LNCaP clone FGC (cell line): ENCODE measurements around the gene NECAB3.

Experiments
- DNase-seq: peaks from one replicate; pipeline ENCODE4 v3.0.0-alpha.2; 2011; ENCODE audit warnings: low read depth
- H3K4me3 ChIP-seq: 2 replicates; pipeline ENCODE4 v1.5.1; 2011; ENCODE audit warnings: mild to moderate bottlenecking, low read depth, low read length, control low read depth
- TF ChIP-seq, protein P1 (sequence below): IDR thresholded peaks from 2 replicates; pipeline ENCODE4 v1.5.1; 2012; ENCODE audit warnings: mild to moderate bottlenecking; ENCODE audit not compliant: control insufficient read depth, insufficient read depth; ENCODE audit errors: extremely low read depth

The NECAB3 gene

DNA sequence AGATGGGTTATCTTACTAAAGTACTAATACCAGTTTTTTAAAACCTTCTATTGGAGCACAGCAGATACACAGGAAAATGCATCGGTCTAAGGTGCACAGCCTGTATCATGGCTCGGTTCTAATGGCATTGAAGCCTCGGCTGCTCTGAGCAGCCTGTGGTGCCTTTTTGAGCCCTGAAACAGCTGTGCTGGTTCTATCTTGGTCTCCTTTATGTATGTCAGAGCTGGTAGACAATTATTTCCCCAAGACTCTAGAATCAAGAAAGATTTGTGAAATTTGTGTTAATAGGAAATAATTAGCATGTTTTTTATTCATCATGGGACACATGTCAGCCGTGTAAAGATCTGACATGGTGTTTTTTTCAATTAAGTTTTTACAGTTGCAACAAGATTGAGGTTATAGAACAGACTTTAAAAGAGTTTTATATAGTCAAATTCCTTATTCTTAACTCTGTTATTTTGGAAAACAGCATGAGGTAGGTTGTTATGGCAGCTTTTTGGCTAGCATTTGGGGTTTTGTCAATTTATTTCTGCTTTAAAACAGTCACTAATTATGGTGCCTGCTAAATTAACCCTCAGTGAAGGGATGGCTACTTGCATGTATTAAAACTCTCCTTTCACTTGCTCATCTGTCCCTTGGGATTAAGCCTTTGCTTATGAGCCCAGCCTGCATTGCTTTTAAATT, 52.4 kb downstream of the NECAB3 start:
- no peak overlapping the region for H3K4me3 ChIP-seq
- DNase-seq = no peak
- TF ChIP-seq, protein P1, sequence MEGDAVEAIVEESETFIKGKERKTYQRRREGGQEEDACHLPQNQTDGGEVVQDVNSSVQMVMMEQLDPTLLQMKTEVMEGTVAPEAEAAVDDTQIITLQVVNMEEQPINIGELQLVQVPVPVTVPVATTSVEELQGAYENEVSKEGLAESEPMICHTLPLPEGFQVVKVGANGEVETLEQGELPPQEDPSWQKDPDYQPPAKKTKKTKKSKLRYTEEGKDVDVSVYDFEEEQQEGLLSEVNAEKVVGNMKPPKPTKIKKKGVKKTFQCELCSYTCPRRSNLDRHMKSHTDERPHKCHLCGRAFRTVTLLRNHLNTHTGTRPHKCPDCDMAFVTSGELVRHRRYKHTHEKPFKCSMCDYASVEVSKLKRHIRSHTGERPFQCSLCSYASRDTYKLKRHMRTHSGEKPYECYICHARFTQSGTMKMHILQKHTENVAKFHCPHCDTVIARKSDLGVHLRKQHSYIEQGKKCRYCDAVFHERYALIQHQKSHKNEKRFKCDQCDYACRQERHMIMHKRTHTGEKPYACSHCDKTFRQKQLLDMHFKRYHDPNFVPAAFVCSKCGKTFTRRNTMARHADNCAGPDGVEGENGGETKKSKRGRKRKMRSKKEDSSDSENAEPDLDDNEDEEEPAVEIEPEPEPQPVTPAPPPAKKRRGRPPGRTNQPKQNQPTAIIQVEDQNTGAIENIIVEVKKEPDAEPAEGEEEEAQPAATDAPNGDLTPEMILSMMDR = no peak

DNA sequence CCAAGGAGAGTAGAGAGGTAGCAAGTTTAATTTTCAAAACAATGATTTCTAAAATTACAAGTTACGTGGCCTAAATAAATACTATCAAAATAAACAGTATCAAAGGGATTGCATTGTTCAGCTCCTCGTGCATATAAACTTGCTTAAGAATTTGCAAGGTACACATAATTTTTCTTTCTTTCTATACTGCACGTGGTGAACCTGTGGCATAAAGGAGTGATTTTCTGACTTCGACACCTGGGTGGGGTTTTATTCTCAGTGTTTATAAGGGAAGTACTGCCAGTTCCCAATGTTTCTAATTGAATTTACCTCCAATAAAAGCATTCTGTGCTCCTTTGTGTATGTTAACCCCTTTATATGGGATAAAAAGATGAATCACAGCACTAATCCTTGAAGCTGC, 62.2 kb downstream of the NECAB3 start:
- TF ChIP-seq, protein P1 = no peak
- DNase-seq = peak; percentile 65
- no peak overlapping the region for H3K4me3 ChIP-seq

DNA sequence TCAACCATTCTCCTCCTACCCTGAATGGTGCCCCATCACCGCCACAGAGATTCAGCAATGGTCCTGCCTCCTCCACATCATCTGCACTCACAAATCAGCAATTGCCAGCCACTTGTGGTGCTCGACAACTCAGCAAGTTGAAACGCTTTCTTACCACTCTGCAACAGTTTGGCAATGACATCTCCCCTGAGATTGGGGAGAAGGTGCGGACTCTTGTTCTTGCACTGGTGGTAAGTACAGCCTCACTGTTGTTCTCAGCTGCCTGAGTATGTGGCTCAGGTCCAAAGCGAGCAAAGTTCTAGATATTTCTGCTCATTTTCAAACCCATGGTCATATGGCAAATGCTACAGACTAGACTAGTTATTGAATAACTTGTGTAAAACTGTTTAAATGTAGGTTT, 63.1 kb downstream of the NECAB3 start:
- no peak overlapping the region for H3K4me3 ChIP-seq
- no peak for DNase-seq
- TF ChIP-seq, protein P1 = no peak

DNA sequence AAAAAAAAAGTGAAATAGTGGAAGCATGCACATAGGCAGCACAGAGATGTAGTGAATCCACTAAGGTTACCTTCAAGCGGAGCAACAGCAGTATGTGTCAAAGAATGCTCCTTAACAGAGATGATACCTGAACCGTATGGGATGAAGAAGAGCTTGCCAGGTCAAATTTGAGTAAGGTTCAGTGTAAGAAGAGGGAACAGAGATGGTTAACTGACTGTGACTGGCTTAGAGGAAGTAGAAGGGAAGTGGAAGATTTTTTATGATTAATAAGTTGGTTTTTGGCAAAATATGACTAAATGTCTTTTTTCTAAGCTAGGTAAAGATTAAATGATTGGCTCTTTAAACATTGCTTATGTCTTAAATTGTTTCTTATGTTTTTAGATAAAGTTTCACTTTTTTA, 64.7 kb downstream of the NECAB3 start:
- H3K4me3 ChIP-seq = no peak overlapping the region
- DNase-seq = no peak
- TF ChIP-seq, protein P1 = no peak
